ENCODE data around the gene ASPHD2.

The ASPHD2 gene

GRCh38 chr22:26389125-26389524 lies 39.9 kb upstream of the ASPHD2 start:
- no peak for DNase-seq (ENCODE audit: extremely low spot score)
- TF ChIP-seq ARNT (IDR thresholded peaks at IDR 0.05): no peak
- TF ChIP-seq ELF4 (IDR thresholded peaks at IDR 0.05): no peak
- no peak for TF ChIP-seq LEF1 (IDR thresholded peaks at IDR 0.05; ENCODE audit: borderline replicate concordance)
- no peak for TF ChIP-seq HDGF (IDR thresholded peaks at IDR 0.05; ENCODE audit: borderline replicate concordance)
- TF ChIP-seq FOXK2 (IDR thresholded peaks at IDR 0.05): no peak
- no peak for TF ChIP-seq CTBP1 (IDR thresholded peaks at IDR 0.05; ENCODE audit: borderline replicate concordance)
- TF ChIP-seq FOXM1 (IDR thresholded peaks at IDR 0.05; ENCODE audit: borderline replicate concordance): no peak
- no peak for TF ChIP-seq SP1 (IDR thresholded peaks at IDR 0.05)
- TF ChIP-seq NFRKB (IDR thresholded peaks at IDR 0.05): no peak
- TF ChIP-seq PKNOX1 (IDR thresholded peaks at IDR 0.05): no peak
- no peak for TF ChIP-seq FOXA1 (IDR thresholded peaks at IDR 0.05)
- TF ChIP-seq L3MBTL2 (conservative IDR thresholded peaks at IDR 0.05): no peak
- no peak for TF ChIP-seq SUZ12 (IDR thresholded peaks at IDR 0.05)
- TF ChIP-seq TARDBP (IDR thresholded peaks at IDR 0.05): no peak
- TF ChIP-seq ZNF384 (IDR thresholded peaks at IDR 0.05): no peak
- no peak for TF ChIP-seq BHLHE40 (IDR thresholded peaks at IDR 0.05; ENCODE audit: borderline replicate concordance)
- ChIA-PET CTCF (no interaction called here), POLR2A (no interaction called here)

- ChIA-PET CTCF (interaction anchor here (1.4 kb wide), 1 partner anchor 24 kb away, joined by 7 read pairs; no protein-coding TSS in a partner anchor), POLR2A (no interaction called here)
- no peak for DNase-seq (ENCODE audit: extremely low spot score)
- no peak for TF ChIP-seq ZNF384 (IDR thresholded peaks at IDR 0.05)
- no peak for TF ChIP-seq ELF4 (IDR thresholded peaks at IDR 0.05)
- TF ChIP-seq LEF1 (IDR thresholded peaks at IDR 0.05; ENCODE audit: borderline replicate concordance): no peak
- TF ChIP-seq L3MBTL2 (conservative IDR thresholded peaks at IDR 0.05): no peak
- no peak for TF ChIP-seq PKNOX1 (IDR thresholded peaks at IDR 0.05)
- TF ChIP-seq ARNT (IDR thresholded peaks at IDR 0.05): no peak
- TF ChIP-seq NFRKB (IDR thresholded peaks at IDR 0.05): no peak
- no peak for TF ChIP-seq FOXK2 (IDR thresholded peaks at IDR 0.05)
- no peak for TF ChIP-seq FOXA1 (IDR thresholded peaks at IDR 0.05)
- TF ChIP-seq CTBP1 (IDR thresholded peaks at IDR 0.05; ENCODE audit: borderline replicate concordance): no peak
- no peak for TF ChIP-seq BHLHE40 (IDR thresholded peaks at IDR 0.05; ENCODE audit: borderline replicate concordance)
- no peak for TF ChIP-seq HDGF (IDR thresholded peaks at IDR 0.05; ENCODE audit: borderline replicate concordance)
Observed at GRCh38 chr22:26391091-26391490, 38.0 kb upstream of the ASPHD2 start.

- ChIA-PET CTCF (interaction anchor here (1.4 kb wide), 1 partner anchor 25 kb away, joined by 7 read pairs; no protein-coding TSS in a partner anchor), POLR2A (no interaction called here)
- TF ChIP-seq HDGF (IDR thresholded peaks at IDR 0.05; ENCODE audit: borderline replicate concordance) (no peak), TARDBP (IDR thresholded peaks at IDR 0.05) (no peak), CTBP1 (IDR thresholded peaks at IDR 0.05; ENCODE audit: borderline replicate concordance) (no peak), NFRKB (IDR thresholded peaks at IDR 0.05) (no peak), ARNT (IDR thresholded peaks at IDR 0.05) (no peak), SUZ12 (IDR thresholded peaks at IDR 0.05) (no peak), FOXM1 (IDR thresholded peaks at IDR 0.05; ENCODE audit: borderline replicate concordance) (no peak), FOXK2 (IDR thresholded peaks at IDR 0.05) (no peak), L3MBTL2 (conservative IDR thresholded peaks at IDR 0.05) (no peak), FOXA1 (IDR thresholded peaks at IDR 0.05) (no peak), ZNF384 (IDR thresholded peaks at IDR 0.05) (no peak), LEF1 (IDR thresholded peaks at IDR 0.05; ENCODE audit: borderline replicate concordance) (no peak), BHLHE40 (IDR thresholded peaks at IDR 0.05; ENCODE audit: borderline replicate concordance) (no peak), PKNOX1 (IDR thresholded peaks at IDR 0.05) (no peak), ELF4 (IDR thresholded peaks at IDR 0.05) (no peak)
- no peak for DNase-seq (ENCODE audit: extremely low spot score)
Observed at GRCh38 chr22:26391623-26392022, 37.4 kb upstream of the ASPHD2 start.

GRCh38 chr22:26393929-26394328 lies 35.1 kb upstream of the ASPHD2 start:
- ChIA-PET CTCF (no interaction called here), POLR2A (no interaction called here)
- no peak for DNase-seq (ENCODE audit: extremely low spot score)
- no peak for TF ChIP-seq CTBP1 (IDR thresholded peaks at IDR 0.05; ENCODE audit: borderline replicate concordance)
- no peak for TF ChIP-seq LEF1 (IDR thresholded peaks at IDR 0.05; ENCODE audit: borderline replicate concordance)
- no peak for TF ChIP-seq HDGF (IDR thresholded peaks at IDR 0.05; ENCODE audit: borderline replicate concordance)
- TF ChIP-seq PKNOX1 (IDR thresholded peaks at IDR 0.05): no peak
- TF ChIP-seq FOXA1 (IDR thresholded peaks at IDR 0.05): no peak
- TF ChIP-seq ARNT (IDR thresholded peaks at IDR 0.05): no peak
- no peak for TF ChIP-seq L3MBTL2 (conservative IDR thresholded peaks at IDR 0.05)
- TF ChIP-seq ELF4 (IDR thresholded peaks at IDR 0.05): no peak
- no peak for TF ChIP-seq TARDBP (IDR thresholded peaks at IDR 0.05)
- no peak for TF ChIP-seq NFRKB (IDR thresholded peaks at IDR 0.05)
- TF ChIP-seq FOXK2 (IDR thresholded peaks at IDR 0.05): no peak
- TF ChIP-seq FOXM1 (IDR thresholded peaks at IDR 0.05; ENCODE audit: borderline replicate concordance): no peak
- no peak for TF ChIP-seq BHLHE40 (IDR thresholded peaks at IDR 0.05; ENCODE audit: borderline replicate concordance)

- TF ChIP-seq HDGF (IDR thresholded peaks at IDR 0.05; ENCODE audit: borderline replicate concordance) (no peak), L3MBTL2 (conservative IDR thresholded peaks at IDR 0.05) (no peak), SP1 (IDR thresholded peaks at IDR 0.05) (no peak), LEF1 (IDR thresholded peaks at IDR 0.05; ENCODE audit: borderline replicate concordance) (no peak), PKNOX1 (IDR thresholded peaks at IDR 0.05) (no peak), ELF4 (IDR thresholded peaks at IDR 0.05) (no peak), ARNT (IDR thresholded peaks at IDR 0.05) (no peak), SUZ12 (IDR thresholded peaks at IDR 0.05) (no peak), TARDBP (IDR thresholded peaks at IDR 0.05) (no peak)
- POLR2A ChIA-PET: interaction anchor here (1.1 kb wide), 1 partner anchor 11 kb away, joined by 3 read pairs; no protein-coding TSS in a partner anchor
- CTCF ChIA-PET: interaction anchor here (0.6 to 1.4 kb wide), 3 partner anchors 28 to 65 kb away, joined by 3 to 5 read pairs (median 5); no protein-coding TSS in a partner anchor
- no peak for DNase-seq (ENCODE audit: extremely low spot score)
Observed at GRCh38 chr22:26394777-26395176, 34.3 kb upstream of the ASPHD2 start.
